OCI-LY1 (cell line): Measurements from ENCODE around the gene PRM1.

Experiments
- H2AFZ ChIP-seq: fragments of 200-600 bp; sonication (generic), shearing (Covaris generic); 2 replicates; pipeline ENCODE4 v1.6.0; 2014; ENCODE audit warnings: antibody characterized with exemption, mild to moderate bottlenecking, low read length
- H3F3A ChIP-seq: fragments of 200-600 bp; sonication (generic), shearing (Covaris generic); 2 replicates; pipeline ENCODE4 v1.6.0; 2014; ENCODE audit warnings: mild to moderate bottlenecking, antibody characterized with exemption, low read length, moderate library complexity; ENCODE audit not compliant: insufficient read depth
- H3K27ac ChIP-seq: fragments of 200-600 bp; sonication (generic); 2 replicates; pipeline ENCODE4 v1.5.1; 2014; ENCODE audit warnings: low read length, mixed run types, mild to moderate bottlenecking, low read depth; ENCODE audit not compliant: poor library complexity, severe bottlenecking
- H3K27me3 ChIP-seq: fragments of 200-600 bp; sonication (generic); 2 replicates; pipeline ENCODE4 v1.6.0; 2014; ENCODE audit warnings: antibody characterized with exemption, mild to moderate bottlenecking, low read length, moderate library complexity; ENCODE audit not compliant: insufficient read depth
- H3K36me3 ChIP-seq: fragments of 200-600 bp; sonication (generic); 2 replicates; pipeline ENCODE4 v1.6.1; 2014; ENCODE audit warnings: mild to moderate bottlenecking, antibody characterized with exemption, low read length, moderate library complexity, mixed read lengths; ENCODE audit not compliant: insufficient read depth
- H3K4me1 ChIP-seq: fragments of 200-600 bp; sonication (generic); 2 replicates; pipeline ENCODE4 v1.5.1; 2014; ENCODE audit warnings: mild to moderate bottlenecking, low read length, moderate library complexity; ENCODE audit not compliant: insufficient read depth, severe bottlenecking
- H3K4me2 ChIP-seq: fragments of 200-600 bp; sonication (generic), shearing (Covaris generic); 2 replicates; pipeline ENCODE4 v1.6.1; 2014; ENCODE audit warnings: low read length
- H3K4me3 ChIP-seq: fragments of 200-600 bp; sonication (generic); 2 replicates; pipeline ENCODE4 v1.5.1; 2014; ENCODE audit warnings: low read length, low read depth, mild to moderate bottlenecking, mixed read lengths; ENCODE audit not compliant: poor library complexity, severe bottlenecking
- H3K79me2 ChIP-seq: fragments of 200-600 bp; shearing (Covaris generic); 2 replicates; pipeline ENCODE4 v1.6.1; 2016; ENCODE audit warnings: mixed run types, low read length, mixed read lengths; ENCODE audit not compliant: insufficient read depth
- H3K9ac ChIP-seq: fragments of 200-600 bp; sonication (generic), shearing (Covaris generic); 2 replicates; pipeline ENCODE4 v1.6.1; 2014; ENCODE audit warnings: mild to moderate bottlenecking, low read length, mixed read lengths
- H3K9me2 ChIP-seq: fragments of 200-600 bp; sonication (generic), shearing (Covaris generic); 2 replicates; pipeline ENCODE4 v1.6.1; 2014; ENCODE audit warnings: low read depth, mild to moderate bottlenecking, low read length, mixed read lengths
- H3K9me3 ChIP-seq: fragments of 200-600 bp; shearing (Covaris generic); 2 replicates; pipeline ENCODE4 v1.6.1; 2014; ENCODE audit warnings: low read length, mixed read lengths
- H4K20me1 ChIP-seq: fragments of 200-600 bp; sonication (generic), shearing (Covaris generic); 2 replicates; pipeline ENCODE4 v1.6.0; 2016; ENCODE audit warnings: mild to moderate bottlenecking, low read length; ENCODE audit not compliant: insufficient read depth
- EZH2 ChIP-seq: fragments of 200-600 bp; sonication (generic), shearing (Covaris generic); IDR thresholded peaks from 2 replicates; pipeline ENCODE4 v1.8.0; 2017; ENCODE audit warnings: borderline replicate concordance, mixed run types, mild to moderate bottlenecking, antibody characterized with exemption, low read length, moderate library complexity, mixed read lengths
- TF ChIP-seq, protein P1 (sequence below): fragments of 200-600 bp; sonication (generic), shearing (Covaris generic); IDR thresholded peaks from 2 replicates; pipeline ENCODE4 v1.5.1; 2017; ENCODE audit warnings: mild to moderate bottlenecking, antibody characterized with exemption, low read length, moderate library complexity, mixed read lengths

Gene PRM1

DNA sequence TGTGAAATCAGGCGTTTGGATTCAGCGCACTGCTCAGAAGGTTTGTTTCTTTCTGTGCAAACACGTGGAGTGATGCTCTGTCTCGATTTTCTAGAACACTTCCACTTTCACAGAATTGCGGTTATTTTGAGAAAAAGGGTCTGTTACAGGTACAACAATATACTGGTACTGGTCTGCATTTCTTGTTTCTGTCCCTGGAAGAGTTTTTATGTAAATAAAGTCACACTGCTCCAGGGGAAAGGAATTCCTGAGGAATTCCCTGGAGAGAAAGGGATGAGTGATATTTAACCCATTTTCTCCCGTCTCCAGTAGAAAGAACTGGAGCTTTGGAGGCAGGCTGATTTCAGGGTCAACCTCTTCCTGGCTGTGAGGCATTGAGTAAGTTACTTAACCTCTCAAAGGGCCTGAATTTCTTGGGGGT is 48.0 kb upstream of the PRM1 start:
- Histone ChIP-seq H3K79me2 (no peaks in the 10 kb centered on the region), H3F3A (no peaks in the 10 kb centered on the region), H3K9me3 (0 out of 2 replicates have a peak, but pooled peaks cover 6% of the 10 kb centered on the region), H3K27ac (no peak overlapping the region), H3K36me3 (peaks cover 10% of the 10 kb centered on the region; the same call in 1 of the 2 replicates), H2AFZ (no peak overlapping the region), H3K4me3 (no peak overlapping the region), H3K27me3 (peaks cover 18% of the 10 kb centered on the region; the same call in 1 of the 2 replicates), H3K4me2 (peak overlapping the region; percentile 50), H3K9me2 (no peaks in the 10 kb centered on the region), H3K9ac (no peak overlapping the region), H4K20me1 (no peaks in the 10 kb centered on the region), H3K4me1 (peaks cover 30% of the 10 kb centered on the region)
- TF ChIP-seq, protein P1, sequence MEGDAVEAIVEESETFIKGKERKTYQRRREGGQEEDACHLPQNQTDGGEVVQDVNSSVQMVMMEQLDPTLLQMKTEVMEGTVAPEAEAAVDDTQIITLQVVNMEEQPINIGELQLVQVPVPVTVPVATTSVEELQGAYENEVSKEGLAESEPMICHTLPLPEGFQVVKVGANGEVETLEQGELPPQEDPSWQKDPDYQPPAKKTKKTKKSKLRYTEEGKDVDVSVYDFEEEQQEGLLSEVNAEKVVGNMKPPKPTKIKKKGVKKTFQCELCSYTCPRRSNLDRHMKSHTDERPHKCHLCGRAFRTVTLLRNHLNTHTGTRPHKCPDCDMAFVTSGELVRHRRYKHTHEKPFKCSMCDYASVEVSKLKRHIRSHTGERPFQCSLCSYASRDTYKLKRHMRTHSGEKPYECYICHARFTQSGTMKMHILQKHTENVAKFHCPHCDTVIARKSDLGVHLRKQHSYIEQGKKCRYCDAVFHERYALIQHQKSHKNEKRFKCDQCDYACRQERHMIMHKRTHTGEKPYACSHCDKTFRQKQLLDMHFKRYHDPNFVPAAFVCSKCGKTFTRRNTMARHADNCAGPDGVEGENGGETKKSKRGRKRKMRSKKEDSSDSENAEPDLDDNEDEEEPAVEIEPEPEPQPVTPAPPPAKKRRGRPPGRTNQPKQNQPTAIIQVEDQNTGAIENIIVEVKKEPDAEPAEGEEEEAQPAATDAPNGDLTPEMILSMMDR: no peak
- TF ChIP-seq EZH2: no peak

DNA sequence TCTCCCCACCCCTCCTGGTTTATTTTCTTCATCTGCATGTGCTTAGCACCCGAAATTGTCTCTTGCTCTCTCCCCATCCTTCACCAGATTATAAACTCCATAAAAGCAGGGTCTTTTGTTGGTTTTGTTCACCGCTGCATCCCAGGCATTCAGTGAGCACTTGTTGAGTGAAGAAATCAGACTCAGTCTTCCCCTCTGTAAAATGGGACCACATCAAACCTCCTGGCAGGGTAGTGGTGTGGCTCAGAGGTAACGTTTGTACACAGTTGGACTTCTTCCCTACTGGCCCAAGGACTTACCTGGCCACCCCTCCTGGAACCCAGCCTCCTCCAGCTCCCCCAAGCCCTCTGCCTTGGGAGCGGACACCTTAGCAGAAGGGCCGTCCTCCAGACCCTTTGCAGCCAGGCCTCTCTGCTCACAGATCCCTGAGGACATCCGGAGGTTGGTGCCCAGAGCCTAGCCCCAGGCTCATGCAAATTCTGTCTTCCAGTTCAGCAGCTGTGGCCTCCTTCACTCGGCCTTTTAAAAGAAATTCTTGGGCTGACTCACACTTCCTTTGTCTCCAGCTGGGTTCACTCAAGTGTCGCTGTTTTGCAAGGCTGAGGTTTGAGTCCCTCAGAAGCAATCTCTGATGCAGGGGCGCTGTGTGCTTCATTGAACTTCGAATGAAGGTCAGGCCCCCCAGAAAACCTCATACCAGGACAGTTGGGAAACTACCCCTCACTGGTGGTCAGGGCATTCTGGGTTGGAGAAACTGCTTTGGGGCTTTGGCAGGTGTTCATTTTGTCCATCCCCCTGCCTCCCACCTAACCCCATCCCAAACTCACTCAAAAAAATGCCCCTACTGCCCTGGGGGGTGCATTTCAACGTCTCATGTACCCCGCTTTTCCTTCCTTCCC is 47.3 kb upstream of the PRM1 start:
- H3K27me3 ChIP-seq: peaks cover 18% of the 10 kb centered on the region; the same call in 1 of the 2 replicates
- TF ChIP-seq, protein P1: no peak; the same call in 1 of the 2 replicates
- TF ChIP-seq EZH2: no peak
- H3K4me2 ChIP-seq: peak overlapping the region; percentile 50
- H3K36me3 ChIP-seq: peaks cover 10% of the 10 kb centered on the region; the same call in 1 of the 2 replicates
- H3K4me3 ChIP-seq: peak overlapping the region; percentile 26
- H3K9ac ChIP-seq: no peak overlapping the region
- no peaks in the 10 kb centered on the region for H3K9me2 ChIP-seq
- H3K9me3 ChIP-seq: 0 out of 2 replicates have a peak, but pooled peaks cover 6% of the 10 kb centered on the region
- H4K20me1 ChIP-seq: no peaks in the 10 kb centered on the region
- peaks cover 30% of the 10 kb centered on the region for H3K4me1 ChIP-seq
- no peaks in the 10 kb centered on the region for H3F3A ChIP-seq
- H3K27ac ChIP-seq: no peak overlapping the region
- H3K79me2 ChIP-seq: no peaks in the 10 kb centered on the region
- no peak overlapping the region for H2AFZ ChIP-seq

DNA sequence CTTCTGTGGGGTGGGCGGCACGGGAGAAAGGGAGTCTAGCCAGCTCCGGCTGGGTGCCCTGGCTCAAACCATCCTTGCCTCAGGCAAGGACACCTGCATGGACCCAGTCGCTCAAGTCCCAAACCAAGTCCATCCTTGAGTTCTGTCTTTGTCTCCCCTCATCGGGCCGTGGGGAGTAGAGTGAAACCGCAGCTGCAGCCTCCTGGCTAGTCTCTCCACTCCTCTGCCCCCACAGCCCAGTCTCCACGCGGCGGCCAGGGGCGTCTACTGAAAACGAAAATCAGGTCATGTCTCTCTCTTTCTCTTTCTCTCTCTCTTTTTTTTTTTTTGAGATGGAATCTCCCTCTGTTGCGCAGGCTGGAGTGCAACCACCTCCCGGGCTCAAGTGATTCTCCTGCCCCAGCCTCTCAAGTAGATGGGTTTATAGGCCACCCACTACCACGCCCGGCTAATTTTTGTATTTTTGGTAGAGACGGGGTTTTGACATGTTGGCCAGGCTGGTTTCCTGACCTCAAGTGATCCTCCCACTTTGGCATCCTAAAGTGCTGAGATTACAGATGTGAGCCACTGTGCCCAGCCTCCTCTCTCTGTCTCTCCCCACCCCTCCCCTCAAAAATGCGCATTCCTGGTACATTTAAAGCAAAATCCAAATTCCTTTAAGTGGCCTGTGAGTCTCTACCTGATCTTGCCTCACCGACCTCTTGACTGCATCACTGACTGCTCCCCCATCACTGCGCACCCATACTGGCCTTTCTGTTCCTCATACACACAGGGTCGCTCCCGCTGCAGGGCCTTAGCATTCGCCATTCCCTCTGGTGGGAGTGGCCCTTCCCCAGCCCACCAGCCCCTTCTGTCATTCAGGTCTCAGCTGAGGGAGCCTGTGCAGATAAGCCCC is 46.4 kb upstream of the PRM1 start:
- H3K4me2 ChIP-seq: peak overlapping the region; percentile 50
- H3K9me2 ChIP-seq: no peaks in the 10 kb centered on the region
- H3F3A ChIP-seq: no peaks in the 10 kb centered on the region
- 0 out of 2 replicates have a peak, but pooled peaks cover 6% of the 10 kb centered on the region for H3K9me3 ChIP-seq
- H3K27ac ChIP-seq: no peak overlapping the region
- peaks cover 10% of the 10 kb centered on the region; the same call in 1 of the 2 replicates for H3K36me3 ChIP-seq
- peak overlapping the region; percentile 26 for H3K4me3 ChIP-seq
- H4K20me1 ChIP-seq: no peaks in the 10 kb centered on the region
- no peaks in the 10 kb centered on the region for H3K79me2 ChIP-seq
- H3K4me1 ChIP-seq: peaks cover 30% of the 10 kb centered on the region
- no peak overlapping the region for H3K9ac ChIP-seq
- peaks cover 18% of the 10 kb centered on the region; the same call in 1 of the 2 replicates for H3K27me3 ChIP-seq
- no peak overlapping the region for H2AFZ ChIP-seq
- TF ChIP-seq EZH2: no peak
- TF ChIP-seq, protein P1: no peak
